B cell (primary cell): ENCODE results near the gene OCA2. TPM values are rescaled to one million over a fixed set of nuclear protein-coding genes. Genes with fewer than 3 reads are reported as not detected.

Experiments
- ATAC-seq: fragments of 200-7000 bp; cut with Tn5 transposase; one replicate; pipeline ENCODE4 v1.10.0; 2021; ENCODE audit warnings: low read depth, mild to moderate bottlenecking, moderate number of reproducible peaks, moderate library complexity
- CTCF ChIA-PET: fragments of 350-600 bp; sonication (Branson Sonifier 250); formaldehyde crosslinking; loops from one replicate; lab custom pipeline; 2021; ENCODE audit warnings: antibody characterized with exemption, inconsistent platforms; lab: Charles Lee
- POLR2A ChIA-PET: fragments of 350-600 bp; sonication (Branson Sonifier 250); formaldehyde crosslinking; loops from one replicate; lab custom pipeline; 2021; ENCODE audit warnings: antibody characterized with exemption; lab: Charles Lee
- DNase-seq: peaks from one replicate; pipeline ENCODE4 v3.0.0; 2013
- H2AFZ ChIP-seq: 2 replicates; pipeline ENCODE4 v1.6.1; 2012; ENCODE audit warnings: mild to moderate bottlenecking, low read depth, low read length; ENCODE audit not compliant: insufficient read depth, poor library complexity, severe bottlenecking
- H3K27ac ChIP-seq, 2 donors: 1 replicate in 1 of 2; 2 replicates in 1 of 2; pipeline ENCODE4 v1.5.1; 2012 to 2013; ENCODE audit warnings: low read length in 2 of 2, mild to moderate bottlenecking in 2 of 2, moderate library complexity in 1 of 2
- H3K27me3 ChIP-seq, 4 experiments: fragments of 200-600 bp in 1 of 4; sonication (generic) in 1 of 4; replicated peaks in 1 of 4; 1 replicate in 2 of 4; 2 replicates in 2 of 4; pipeline versions ENCODE4 v1.6.1 to v1.7.0; 2013 to 2016; ENCODE audit warnings: low read length in 3 of 4, mild to moderate bottlenecking in 2 of 4, mixed read lengths in 1 of 4, moderate library complexity in 1 of 4; ENCODE audit not compliant: insufficient read depth in 4 of 4, control insufficient read depth in 3 of 4; ENCODE audit errors: control extremely low read depth in 1 of 4
- H3K36me3 ChIP-seq, 2 experiments: replicated peaks in 1 of 2; 1 replicate in 1 of 2; 2 replicates in 1 of 2; pipeline versions ENCODE4 v1.6.1 to v1.7.1; 2013; ENCODE audit warnings: low read length in 1 of 2; ENCODE audit not compliant: insufficient read depth in 2 of 2, control insufficient read depth in 1 of 2; ENCODE audit errors: control extremely low read depth in 1 of 2, extremely low read depth in 1 of 2
- H3K4me1 ChIP-seq, 2 donors: fragments of 200-600 bp in 1 of 2; sonication (generic) in 1 of 2; 1 replicate in 1 of 2; 2 replicates in 1 of 2; pipeline versions ENCODE4 v1.5.1 to v1.6.1; 2013 to 2017; ENCODE audit warnings: low read length in 2 of 2; ENCODE audit not compliant: control insufficient read depth in 2 of 2, insufficient read depth in 2 of 2
- H3K4me2 ChIP-seq: replicated peaks from 2 replicates; pipeline ENCODE3; 2012; ENCODE audit warnings: mild to moderate bottlenecking, low read depth, low read length; ENCODE audit not compliant: poor library complexity, severe bottlenecking
- H3K4me3 ChIP-seq, 5 experiments: fragments of 200-600 bp in 1 of 5; sonication (generic) in 1 of 5; 1 replicate in 3 of 5; 2 replicates in 2 of 5; pipeline versions ENCODE4 v1.5.1 to v1.7.0; 2011 to 2016; ENCODE audit warnings: low read length in 4 of 5, mild to moderate bottlenecking in 4 of 5, low read depth in 2 of 5, control low read depth in 1 of 5, moderate library complexity in 1 of 5; ENCODE audit not compliant: insufficient read depth in 1 of 5; ENCODE audit errors: control extremely low read depth in 1 of 5, extremely low read depth in 1 of 5
- H3K79me2 ChIP-seq: fragments of 200-600 bp; sonication (generic); one replicate; pipeline ENCODE4 v1.6.0; 2016; ENCODE audit warnings: low read length; ENCODE audit not compliant: control insufficient read depth, insufficient read depth
- H3K9ac ChIP-seq: fragments of 200-600 bp; sonication (generic); 2 replicates; pipeline ENCODE4 v1.6.1; 2017; ENCODE audit warnings: mild to moderate bottlenecking, low read length, moderate library complexity
- H3K9me3 ChIP-seq, 3 donors: one replicate each; pipeline versions ENCODE4 v1.6.1 to v1.7.1; 2013; ENCODE audit warnings: low read length in 2 of 3; ENCODE audit not compliant: control insufficient read depth in 2 of 3, insufficient read depth in 1 of 3; ENCODE audit errors: control extremely low read depth in 1 of 3
- H4K20me1 ChIP-seq: 2 replicates; pipeline ENCODE4 v1.6.0; 2012; ENCODE audit warnings: mild to moderate bottlenecking, low read length; ENCODE audit not compliant: insufficient read depth, control insufficient read depth, poor library complexity, severe bottlenecking
- H3K27ac Mint-ChIP-seq: one replicate; pipeline ENCODE4 v1.8.0; 2021; ENCODE audit warnings: mixed read lengths
- H3K27me3 Mint-ChIP-seq: one replicate; pipeline ENCODE4 v1.8.0; 2021; ENCODE audit warnings: mixed read lengths
- H3K4me1 Mint-ChIP-seq: one replicate; pipeline ENCODE4 v1.8.0; 2021; ENCODE audit warnings: mixed read lengths
- H3K4me3 Mint-ChIP-seq: one replicate; pipeline ENCODE4 v1.8.0; 2021; ENCODE audit warnings: mixed read lengths
- H3K9me3 Mint-ChIP-seq: one replicate; pipeline ENCODE4 v1.8.0; 2022; ENCODE audit warnings: mixed read lengths; ENCODE audit not compliant: insufficient read depth
- EZH2 ChIP-seq: IDR thresholded peaks from 2 replicates; pipeline ENCODE4 v1.6.1; 2012; ENCODE audit warnings: borderline replicate concordance, low read depth, mild to moderate bottlenecking, moderate library complexity, low read length; ENCODE audit not compliant: insufficient read depth, poor library complexity, severe bottlenecking
- WGBS: methylation state at CpG from one replicate; pipeline ENCODE4 v1.1.5; 2013; ENCODE audit warnings: missing lambda C conversion rate; ENCODE audit not compliant: insufficient coverage; 5-methylcytosine and 5-hydroxymethylcytosine counted together
- intact Hi-C: fragments of 100-400 bp; cut with micrococcal nuclease; formaldehyde crosslinking; loops from one replicate; pipeline ENCODE4 v1.10.0; 2022
- polyA plus RNA-seq: library from polyadenylated mRNA; depleted of rRNA; stranded (reverse); fragments of >200 nt; gene quantifications from 2 replicates; pipeline ENCODE4 v1.2.3, GENCODE V29; 2012
- total RNA-seq, 2 donors: library from RNA; stranded (reverse); fragments of 120-200 nt in 1 of 2; gene quantifications; 1 replicate in 1 of 2; 2 replicates in 1 of 2; pipeline versions ENCODE4 v1.2.3 to v1.2.4, GENCODE V29; 2013 to 2022
- TF ChIP-seq, protein P1 (sequence below): fragments of 200-600 bp; IDR thresholded peaks from one replicate; pipeline ENCODE4 v1.8.0; 2022; ENCODE audit warnings: antibody characterized with exemption, mild to moderate bottlenecking

The OCA2 gene
- total and polyA plus RNA-seq, 2 donors (not counting 1 experiment from before 2014, with no cell fraction given): 0.12 TPM; not detected in 1

GRCh38 chr15:27835233-27835939, 263.7 kb downstream of the OCA2 start:
- no peaks in the 10 kb centered on the region for H3K27me3 ChIP-seq
- no peak overlapping the region for H3K4me2 ChIP-seq
- Mint-ChIP-seq H3K4me1 (no peaks in the 10 kb centered on the region), H3K27ac (no peak overlapping the region), H3K4me3 (no peak overlapping the region), H3K9me3 (no peaks in the 10 kb centered on the region), H3K27me3 (no peaks in the 10 kb centered on the region)
- TF ChIP-seq, protein P1, sequence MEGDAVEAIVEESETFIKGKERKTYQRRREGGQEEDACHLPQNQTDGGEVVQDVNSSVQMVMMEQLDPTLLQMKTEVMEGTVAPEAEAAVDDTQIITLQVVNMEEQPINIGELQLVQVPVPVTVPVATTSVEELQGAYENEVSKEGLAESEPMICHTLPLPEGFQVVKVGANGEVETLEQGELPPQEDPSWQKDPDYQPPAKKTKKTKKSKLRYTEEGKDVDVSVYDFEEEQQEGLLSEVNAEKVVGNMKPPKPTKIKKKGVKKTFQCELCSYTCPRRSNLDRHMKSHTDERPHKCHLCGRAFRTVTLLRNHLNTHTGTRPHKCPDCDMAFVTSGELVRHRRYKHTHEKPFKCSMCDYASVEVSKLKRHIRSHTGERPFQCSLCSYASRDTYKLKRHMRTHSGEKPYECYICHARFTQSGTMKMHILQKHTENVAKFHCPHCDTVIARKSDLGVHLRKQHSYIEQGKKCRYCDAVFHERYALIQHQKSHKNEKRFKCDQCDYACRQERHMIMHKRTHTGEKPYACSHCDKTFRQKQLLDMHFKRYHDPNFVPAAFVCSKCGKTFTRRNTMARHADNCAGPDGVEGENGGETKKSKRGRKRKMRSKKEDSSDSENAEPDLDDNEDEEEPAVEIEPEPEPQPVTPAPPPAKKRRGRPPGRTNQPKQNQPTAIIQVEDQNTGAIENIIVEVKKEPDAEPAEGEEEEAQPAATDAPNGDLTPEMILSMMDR: no peak
- no peak for TF ChIP-seq EZH2
- no peak overlapping the region for H3K9ac ChIP-seq
- H3K27ac ChIP-seq: no peak overlapping the region
- DNase-seq (no peak), ATAC-seq (no peak)
- H3K4me1 ChIP-seq: no peaks in the 10 kb centered on the region
- CTCF ChIA-PET: interaction anchor here (1.7 kb wide), 1 partner anchor 8 kb away, joined by 3 read pairs; no protein-coding TSS in a partner anchor
- peaks cover 0 to 13% (median 0%) of the 10 kb centered on the region in 3 donors for H3K9me3 ChIP-seq
- POLR2A ChIA-PET: no interaction called here
- H3K79me2 ChIP-seq: no peaks in the 10 kb centered on the region
- H4K20me1 ChIP-seq: no peaks in the 10 kb centered on the region
- H3K4me3 ChIP-seq: no peak overlapping the region
- 91% methylated on average over 10 of the region's 13 CpGs for WGBS
- no peak overlapping the region for H2AFZ ChIP-seq
- intact Hi-C loops: no loop called here
- H3K36me3 ChIP-seq: no peaks in the 10 kb centered on the region

DNA sequence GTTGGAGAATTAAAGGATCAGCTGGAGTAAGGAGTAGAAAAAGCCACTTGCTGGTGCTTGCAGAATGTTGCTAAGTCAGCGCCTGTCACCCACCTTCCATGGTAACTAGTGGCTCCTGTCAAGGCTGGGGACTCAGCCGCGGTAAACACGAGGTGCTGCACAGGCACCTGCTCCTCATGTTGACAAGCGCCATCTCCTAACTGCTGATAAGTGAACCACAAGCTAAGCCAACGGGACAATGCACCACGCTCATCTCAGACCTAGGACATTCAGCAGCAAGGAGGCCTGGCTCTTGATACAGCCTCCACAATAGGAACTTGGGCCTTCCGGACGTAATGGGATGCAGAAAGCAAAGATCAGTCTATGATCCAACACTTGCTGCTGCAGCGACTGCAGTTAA, 264.4 kb downstream of the OCA2 start:
- no peaks in the 10 kb centered on the region for H3K9me3 Mint-ChIP-seq
- no peak overlapping the region for H3K27ac Mint-ChIP-seq
- CTCF ChIA-PET: no interaction called here
- ATAC-seq (no peak), DNase-seq (no peak)
- H3K4me3 ChIP-seq: no peak overlapping the region
- no peak overlapping the region for H3K9ac ChIP-seq
- peaks cover 0 to 13% (median 0%) of the 10 kb centered on the region in 3 donors for H3K9me3 ChIP-seq
- no peaks in the 10 kb centered on the region for H3K27me3 ChIP-seq
- H2AFZ ChIP-seq: no peak overlapping the region
- H3K4me3 Mint-ChIP-seq: no peak overlapping the region
- H3K27me3 Mint-ChIP-seq: no peaks in the 10 kb centered on the region
- no peak overlapping the region for H3K4me2 ChIP-seq
- no peaks in the 10 kb centered on the region for H3K4me1 Mint-ChIP-seq
- H3K4me1 ChIP-seq: no peaks in the 10 kb centered on the region
- H3K27ac ChIP-seq: no peak overlapping the region
- no peaks in the 10 kb centered on the region for H3K36me3 ChIP-seq
- POLR2A ChIA-PET: no interaction called here
- H4K20me1 ChIP-seq: no peaks in the 10 kb centered on the region
- 84% methylated on average over 10 of the region's 10 CpGs for WGBS
- intact Hi-C loops: no loop called here
- no peak for TF ChIP-seq EZH2
- TF ChIP-seq, protein P1: no peak
- H3K79me2 ChIP-seq: no peaks in the 10 kb centered on the region
